Adrenal gland (tissue), 5 donors: ENCODE results near the gene C12orf57.

Source experiments
- CTCF ChIP-seq, 6 experiments: fragments of 450-650 bp in 4 of 6; fragments of 200-600 bp in 2 of 6; sonication (generic) in 1 of 6; IDR thresholded peaks; 1 replicate in 5 of 6; 2 replicates in 1 of 6; pipeline versions ENCODE4 v1.5.1 to v1.8.0; 2016 to 2021; ENCODE audit warnings: antibody characterized with exemption in 6 of 6, mild to moderate bottlenecking in 2 of 6, moderate library complexity in 1 of 6
- POLR2A ChIP-seq, 2 donors: fragments of 450-650 bp; IDR thresholded peaks; one replicate each; pipeline ENCODE4 v1.6.1; 2017; ENCODE audit warnings: antibody characterized with exemption in 2 of 2, mild to moderate bottlenecking in 2 of 2, moderate library complexity in 1 of 2
- donor health status: DM: no; HTN: no; CAD: no.

GRCh38 chr12:6980075-6980474 lies 36.3 kb downstream of the C12orf57 start:
- TF ChIP-seq CTCF (IDR thresholded peaks at IDR 0.05), result no peak
- no peak for TF ChIP-seq POLR2A (IDR thresholded peaks at IDR 0.05)
